ENCODE measurements around the gene LIX1L. TPM values are rescaled to one million over a fixed set of nuclear protein-coding genes. Genes with fewer than 3 reads are reported as not detected.

Gene LIX1L
- total RNA-seq, 1 experiment from 2014 or later: 29.7 TPM

DNA sequence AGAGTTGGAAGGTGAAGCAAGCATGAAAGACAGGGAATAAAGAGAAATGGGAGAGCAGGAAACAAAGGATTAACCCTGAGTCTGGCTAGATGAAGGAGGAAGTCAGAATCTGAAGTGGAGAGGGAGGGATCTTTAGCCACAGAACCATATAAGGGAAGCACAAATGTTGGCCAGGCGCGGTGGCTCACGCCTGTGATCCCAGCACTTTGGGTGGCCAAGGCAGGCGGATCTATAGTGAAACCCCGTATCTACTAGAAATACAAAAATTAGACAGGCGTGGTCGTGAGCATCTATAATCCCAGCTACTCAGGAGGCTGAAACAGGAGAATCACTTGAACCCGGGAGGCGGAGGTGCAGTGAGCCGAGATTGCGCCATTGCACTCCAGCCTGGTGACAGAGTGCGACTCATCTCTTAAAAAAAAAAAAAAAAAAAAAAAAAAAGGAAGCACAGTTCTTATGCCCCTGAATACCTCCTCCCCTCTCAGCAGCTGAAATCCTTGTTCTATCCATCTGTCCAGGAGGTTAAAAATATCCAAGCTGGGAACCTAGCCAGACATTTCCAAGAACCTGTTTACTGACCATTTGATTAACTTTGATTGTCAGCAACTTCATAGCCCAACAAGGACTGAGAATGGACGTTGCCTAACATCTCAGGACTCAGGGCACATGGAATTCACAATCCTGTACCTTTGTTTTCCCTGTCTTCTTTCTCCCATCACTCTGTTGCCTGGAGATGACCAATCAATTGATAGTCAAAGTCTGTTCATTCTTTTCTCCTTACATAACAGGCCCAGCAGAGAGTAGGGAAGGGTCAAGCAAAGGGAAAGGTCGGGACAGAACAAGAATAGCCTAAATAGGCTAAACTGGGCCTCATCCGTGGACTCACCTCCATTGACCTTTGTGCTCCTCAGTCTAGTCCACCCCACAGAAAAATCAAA is 28.0 kb upstream of the LIX1L start:
- peak; percentile 67 for DNase-seq (ENCODE audit: low read depth)

DNA sequence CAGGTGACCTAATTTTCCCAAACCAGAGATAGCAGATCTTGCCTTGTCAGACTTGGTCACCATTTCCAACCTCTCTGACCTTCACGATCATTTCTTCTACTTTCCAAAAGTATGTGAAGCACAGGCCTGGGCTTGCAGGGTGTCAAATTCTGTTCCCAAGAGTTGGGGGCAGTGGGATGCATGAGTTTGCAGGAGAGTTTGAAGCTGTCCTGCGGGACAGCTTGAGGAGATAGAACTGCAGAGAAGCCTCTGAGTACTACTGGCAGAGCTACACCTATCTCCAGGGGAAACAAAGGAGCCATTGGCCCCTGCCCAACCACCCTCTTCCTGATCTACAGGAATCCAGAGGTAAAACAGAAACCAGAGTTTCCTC is 27.3 kb upstream of the LIX1L start:
- no peak for DNase-seq (ENCODE audit: low read depth)

DNA sequence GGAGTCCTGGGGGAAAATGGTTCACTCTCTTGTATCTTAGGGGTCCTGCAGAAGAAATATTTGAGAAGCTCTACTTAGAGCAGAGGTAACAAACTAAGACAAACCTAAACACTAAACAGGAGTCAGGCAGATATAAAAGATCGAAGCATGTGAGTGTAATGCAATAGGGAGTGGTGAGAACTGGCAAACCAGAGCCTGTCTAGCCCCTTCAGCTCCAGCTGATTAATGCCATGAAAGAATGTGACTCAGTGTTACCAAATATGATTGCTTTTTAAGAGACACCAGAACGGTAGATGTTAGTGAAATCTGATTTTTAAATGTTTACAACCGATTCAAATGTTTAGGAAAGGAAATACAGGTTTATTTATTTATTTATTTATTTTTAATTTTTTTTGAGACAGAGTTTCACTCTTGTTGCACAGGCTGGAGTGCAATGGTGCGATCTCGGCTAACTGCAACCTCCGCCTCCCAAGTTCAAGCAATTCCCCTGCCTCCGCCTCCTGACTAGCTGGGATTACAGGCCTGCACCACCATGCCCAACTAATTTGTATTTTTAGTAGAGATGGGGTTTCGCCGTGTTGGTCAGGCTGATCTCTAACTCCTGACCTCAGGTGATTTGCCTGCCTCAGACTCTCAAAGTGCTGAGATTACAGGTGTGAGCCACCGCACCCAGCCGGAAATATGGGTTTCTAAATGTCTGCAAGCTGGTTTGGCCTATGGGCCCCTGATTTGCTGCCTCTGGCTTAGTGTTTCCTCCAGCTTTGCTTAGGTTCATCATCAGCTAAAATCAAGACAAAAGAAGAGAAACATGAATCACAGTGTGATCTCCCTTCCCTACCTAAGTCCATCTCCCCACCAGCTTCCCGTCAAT is 26.4 kb upstream of the LIX1L start:
- DNase-seq (ENCODE audit: low read depth): no peak

DNA sequence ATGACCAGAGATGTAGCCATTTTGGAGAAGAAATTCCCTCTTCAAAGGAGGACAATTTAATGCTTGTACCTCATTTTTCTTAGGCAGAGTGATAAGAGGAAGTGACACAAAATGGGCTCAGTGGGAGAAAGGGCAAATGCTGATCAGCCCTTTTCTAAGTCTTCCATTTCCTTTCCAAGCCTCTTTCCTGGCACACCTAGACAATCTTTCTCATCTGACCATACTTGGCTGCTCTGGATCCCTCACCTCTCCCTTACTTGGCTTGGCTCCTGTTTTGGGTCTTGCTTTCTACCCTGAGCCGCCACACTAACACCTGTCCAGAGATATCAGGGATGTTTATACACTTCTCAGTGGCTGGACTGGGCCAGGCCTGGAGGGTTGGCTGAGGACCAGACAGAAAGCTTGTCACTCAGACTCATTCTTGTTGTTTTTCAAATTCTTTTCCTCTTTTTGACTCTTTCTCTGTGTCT is 25.4 kb upstream of the LIX1L start:
- no peak for DNase-seq (ENCODE audit: low read depth)

DNA sequence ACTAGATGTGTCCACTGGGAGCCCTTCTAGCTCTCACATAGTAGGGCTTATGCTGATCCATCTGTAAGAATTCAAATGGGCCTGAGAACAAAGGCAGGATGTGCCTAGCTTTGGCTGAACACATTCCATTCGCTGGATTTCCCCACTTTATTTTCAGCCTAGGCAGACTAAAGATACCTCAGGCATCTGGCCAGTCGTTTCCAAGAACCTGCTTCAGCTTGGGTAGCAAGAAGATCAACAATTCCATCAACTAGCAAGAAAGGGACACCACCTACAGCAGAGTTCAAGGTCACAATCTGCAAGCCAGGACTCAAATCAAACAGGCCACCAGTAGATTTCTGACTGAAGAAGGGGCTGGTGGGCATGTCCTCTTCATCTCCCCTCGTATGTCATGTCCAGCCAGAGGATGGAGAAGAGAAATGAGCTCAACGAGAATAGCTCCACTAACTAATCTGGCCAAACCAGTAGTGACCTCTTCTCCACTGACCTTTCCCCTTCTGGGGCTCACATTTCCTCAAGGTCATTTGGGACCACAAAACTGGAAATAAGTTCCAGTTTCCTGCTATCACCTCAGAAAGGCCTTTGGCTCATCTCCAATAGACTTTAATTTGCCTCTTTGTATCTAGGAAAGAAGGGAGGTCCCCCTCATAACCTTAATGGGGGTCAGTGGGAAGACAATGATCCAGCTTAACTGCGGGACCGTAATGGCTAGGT is 24.4 kb upstream of the LIX1L start:
- DNase-seq (ENCODE audit: low read depth): no peak

DNA sequence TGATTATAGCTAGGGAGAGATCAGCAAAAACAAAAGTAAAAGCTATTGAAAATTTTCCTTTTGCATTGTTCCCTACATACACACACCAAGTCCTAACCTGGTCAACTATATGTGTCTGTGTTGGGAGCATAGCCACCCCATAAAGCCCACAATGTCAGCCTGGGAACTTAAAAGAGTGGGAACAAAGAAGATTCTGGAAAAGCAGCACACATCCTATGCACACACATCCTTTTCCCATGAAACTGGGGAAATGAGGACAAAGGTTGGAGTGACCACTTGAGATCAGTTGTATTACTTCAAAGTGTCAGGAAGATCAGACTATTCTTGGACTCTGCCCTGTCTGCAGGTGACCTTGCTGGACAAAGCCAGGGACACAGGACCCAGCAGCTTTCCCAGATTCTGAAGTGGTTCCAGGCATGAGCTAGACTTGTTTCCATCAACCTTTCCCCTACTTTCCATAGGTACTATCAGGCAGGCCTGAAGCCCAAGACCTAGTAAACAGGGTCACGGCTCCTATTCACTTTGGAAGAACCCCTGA is 22.7 kb upstream of the LIX1L start:
- DNase-seq (ENCODE audit: low read depth): no peak

DNA sequence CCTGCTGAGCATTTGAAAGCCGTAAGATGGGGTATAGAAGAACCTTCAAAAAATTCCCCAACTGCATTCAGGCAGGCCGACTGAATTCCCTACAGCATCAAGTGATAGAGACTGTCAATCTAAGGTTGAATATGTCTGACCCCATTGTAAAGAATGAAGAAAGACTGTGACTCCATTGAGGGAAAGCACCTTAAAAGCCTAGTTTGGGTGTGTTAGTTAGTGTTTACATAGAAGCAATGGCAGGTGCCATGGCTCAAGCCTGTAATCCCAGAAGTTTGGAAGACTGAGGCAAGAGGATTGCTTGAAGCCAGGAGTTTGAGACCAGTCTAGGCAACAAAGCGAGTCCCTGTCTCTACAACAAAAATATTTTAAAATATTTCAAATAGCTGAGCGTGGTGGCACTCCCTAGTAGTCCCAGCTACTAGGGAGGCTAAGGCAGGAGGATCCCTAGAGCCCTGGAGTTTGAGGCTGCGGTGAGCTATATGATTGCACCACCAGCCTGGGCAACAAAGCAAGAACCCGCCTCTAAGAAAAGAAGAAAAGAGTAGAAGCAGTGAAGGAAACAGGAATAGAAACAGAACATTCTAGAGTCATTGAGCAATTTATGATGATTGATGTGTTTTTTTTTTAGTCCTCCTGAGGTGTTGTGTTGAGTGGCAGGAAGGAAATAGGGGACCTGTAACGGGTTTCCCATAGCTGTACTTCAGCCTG is 22.1 kb upstream of the LIX1L start:
- DNase-seq (ENCODE audit: low read depth): peak; percentile 35

DNA sequence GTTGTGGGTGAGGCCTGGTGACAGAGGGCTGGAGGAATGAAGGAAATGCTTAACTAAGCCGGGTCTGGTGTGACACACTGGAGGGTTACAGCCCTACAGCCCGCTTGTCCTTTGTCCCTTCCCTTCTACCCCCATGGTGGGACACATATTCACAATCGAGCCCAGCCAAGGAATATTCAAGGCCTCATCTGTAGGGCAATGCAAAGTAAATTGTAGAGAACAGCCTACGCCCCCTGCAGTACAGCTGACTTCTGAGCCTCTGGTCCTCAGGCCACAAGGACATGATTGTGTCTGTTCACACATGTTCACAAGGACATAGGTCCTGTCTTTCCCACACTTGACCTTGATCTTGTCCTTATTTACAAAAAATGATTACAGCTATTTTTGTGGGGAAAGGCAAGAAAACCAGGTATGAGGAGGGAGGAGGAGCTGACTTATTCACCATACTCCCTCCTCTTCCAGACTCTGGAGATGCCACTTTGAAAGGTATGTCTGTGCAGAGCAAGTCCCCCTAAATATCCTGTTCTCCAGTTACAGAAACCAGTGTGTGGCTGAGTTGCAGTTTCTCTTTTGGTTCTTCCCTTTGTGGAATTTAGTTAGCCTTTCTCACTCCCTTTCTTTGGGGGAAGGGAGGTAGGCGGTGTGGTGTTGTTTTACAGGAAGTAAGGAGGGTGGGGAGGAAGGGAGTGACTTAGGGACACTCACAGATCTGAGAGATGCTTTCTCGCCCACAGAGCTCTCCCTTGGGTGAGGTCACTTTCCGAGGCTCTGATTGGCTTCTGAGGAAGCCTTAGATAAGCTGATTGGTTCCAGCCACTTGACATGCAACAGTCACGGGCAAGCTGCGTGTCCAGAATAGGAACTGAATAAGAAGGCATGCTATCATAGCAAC is 21.3 kb upstream of the LIX1L start:
- DNase-seq (ENCODE audit: low read depth): peak; percentile 100

DNA sequence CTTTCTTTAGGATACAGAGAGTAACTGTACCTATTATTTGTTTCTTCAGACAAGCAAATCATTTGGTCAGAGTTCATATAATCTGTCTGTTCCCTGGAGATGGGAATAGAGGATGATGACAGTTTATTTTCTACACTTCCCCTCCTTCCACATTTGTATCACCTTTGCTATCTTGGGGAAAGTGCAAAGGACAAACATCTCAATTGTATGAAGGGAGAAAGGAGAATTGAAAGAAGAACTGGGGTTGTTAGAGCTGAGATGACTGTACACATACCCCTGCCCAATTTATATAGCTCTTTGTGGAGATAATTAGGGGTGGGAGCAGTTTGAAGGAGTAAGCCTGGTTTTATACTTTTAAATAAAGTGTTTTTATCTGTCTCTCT is 20.6 kb upstream of the LIX1L start:
- no peak for DNase-seq (ENCODE audit: low read depth)

DNA sequence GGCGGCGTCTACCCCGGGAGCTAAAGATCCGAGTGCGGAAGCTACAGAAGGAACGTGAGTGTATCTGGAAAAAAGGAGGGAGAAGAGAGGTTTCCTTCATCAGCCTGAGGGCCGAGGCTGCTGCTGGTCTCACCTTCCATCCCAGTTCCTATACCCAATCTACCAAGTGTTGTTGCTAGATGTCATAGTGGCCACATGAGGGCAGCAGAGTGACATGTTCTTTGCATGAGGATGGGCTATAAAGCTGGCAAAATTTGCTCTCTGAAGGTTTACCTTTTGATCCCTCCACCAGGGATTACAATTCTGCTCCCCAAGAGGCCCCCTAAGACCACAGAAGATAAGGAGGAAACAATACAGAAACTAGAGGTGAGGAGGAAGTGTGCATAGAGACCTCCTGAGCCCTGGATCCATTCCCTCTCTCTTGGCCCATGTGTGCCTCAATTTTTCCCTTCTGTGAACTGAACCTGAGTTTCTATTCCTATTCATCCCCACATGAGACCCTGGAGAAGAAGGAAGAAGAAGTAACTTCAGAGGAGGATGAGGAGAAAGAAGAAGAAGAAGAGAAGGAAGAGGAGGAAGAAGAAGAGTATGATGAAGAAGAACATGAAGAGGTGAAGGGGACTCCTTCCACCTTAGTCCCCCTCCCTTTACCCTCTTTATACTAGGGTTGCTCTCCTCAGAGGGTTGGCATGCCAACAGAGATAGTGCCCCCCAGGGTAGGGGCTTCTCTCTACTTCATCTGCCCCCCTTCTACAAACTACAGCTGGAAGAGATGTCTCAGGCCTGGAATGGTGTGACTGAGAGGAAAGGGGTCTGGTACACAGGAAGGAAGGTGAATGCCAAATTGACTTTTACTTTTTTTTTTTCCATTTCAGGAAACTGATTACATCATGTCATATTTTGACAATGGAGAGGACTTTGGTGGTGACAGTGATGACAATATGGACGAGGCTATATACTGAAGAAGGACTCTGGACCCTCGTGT is 20.0 kb upstream of the LIX1L start:
- DNase-seq (ENCODE audit: low read depth): peak; percentile 77

DNA sequence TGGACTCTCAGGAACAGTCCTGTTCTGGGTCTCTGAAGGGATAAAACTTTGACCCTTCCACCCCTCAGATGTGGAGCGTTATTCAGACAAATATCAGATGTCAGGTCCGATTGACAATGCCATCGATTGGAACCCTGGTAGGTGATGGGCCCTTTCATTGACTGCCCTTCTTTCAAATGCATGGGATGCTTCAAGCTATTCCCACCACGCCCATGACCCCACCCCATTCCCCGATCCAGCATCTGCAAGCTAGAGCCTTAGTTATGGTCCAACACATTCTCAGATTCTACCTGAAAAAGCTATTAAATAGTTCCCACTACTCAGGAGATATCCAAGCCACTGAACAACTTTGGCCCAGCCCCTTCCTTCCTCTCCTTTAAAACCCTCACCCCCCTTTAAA is 19.2 kb upstream of the LIX1L start:
- no peak for DNase-seq (ENCODE audit: low read depth)

DNA sequence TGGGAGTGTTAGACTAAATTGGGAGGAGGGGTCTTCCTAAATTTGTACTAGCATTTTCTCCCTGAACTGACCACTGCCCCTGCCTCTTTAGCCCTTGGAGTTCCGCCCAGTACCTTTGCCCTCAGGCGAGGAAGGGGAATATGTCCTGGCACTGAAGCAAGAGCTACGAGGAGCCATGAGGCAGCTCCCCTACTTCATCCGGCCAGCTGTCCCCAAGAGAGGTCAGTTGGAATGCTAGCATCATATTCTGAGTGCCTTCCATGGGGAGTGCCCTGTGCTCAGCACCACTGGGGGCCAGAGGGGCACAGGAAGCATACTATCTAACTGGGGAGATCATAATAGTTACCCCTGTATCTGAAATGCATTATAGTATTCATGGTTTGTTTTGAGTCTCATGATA is 17.4 kb upstream of the LIX1L start:
- no peak for DNase-seq (ENCODE audit: low read depth)

DNA sequence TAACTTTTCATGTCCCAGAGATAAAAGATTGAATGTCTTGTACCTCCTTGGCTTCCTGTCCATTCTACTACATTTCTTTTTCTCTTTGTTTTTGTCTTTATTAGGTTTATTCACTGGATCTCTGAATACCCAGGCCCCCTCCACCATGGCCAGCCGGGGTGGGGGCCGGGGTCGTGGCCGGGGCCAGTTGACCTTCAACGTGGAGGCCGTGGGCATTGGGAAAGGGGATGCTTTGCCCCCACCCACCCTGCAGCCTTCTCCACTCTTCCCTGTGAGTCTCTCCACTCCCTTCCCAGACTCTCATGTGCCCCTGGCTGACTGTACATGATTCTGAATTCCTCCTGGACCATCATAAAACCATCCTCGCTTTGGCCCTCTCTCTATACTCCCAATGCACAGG is 16.9 kb upstream of the LIX1L start:
- no peak for DNase-seq (ENCODE audit: low read depth)

DNA sequence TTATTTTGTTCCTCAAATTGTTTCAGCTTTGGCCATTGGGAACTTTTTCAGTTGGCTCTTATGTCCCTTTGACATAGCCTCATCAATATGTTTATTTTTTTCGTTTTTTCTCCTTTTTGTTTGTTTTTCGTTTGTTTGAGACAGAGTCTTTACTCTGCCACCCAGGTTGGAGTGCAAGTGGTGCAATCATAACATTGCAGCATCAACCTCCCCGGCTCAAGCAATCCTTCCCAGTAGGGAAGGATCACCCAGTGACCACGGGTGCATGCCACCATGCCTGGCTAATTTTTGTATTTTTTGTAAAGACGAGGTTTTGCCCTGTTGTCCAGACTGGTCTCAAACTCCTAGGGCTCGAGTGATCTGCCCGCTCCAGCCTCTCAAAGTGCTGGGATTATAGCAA is 14.8 kb upstream of the LIX1L start:
- DNase-seq (ENCODE audit: low read depth): no peak

DNA sequence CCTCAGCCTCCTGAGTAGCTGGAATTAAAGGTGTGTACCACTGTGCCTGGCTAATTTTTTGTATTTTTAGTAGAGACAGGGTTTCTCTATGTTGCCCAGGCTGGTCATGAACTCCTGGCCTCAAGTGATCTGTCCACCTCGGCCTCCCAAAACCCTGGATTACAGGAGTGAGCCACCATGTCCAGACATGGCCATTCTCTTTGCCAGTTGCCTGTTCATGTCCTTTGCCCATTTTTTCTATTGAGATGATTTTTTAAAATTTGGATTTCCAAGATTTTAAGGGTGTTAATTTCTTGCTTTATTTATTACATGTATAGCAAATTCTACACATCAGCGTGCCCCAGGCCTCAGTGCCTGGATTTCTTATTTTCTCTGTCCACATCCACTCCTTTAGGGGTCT is 9.5 kb upstream of the LIX1L start:
- no peak for DNase-seq (ENCODE audit: low read depth)

DNA sequence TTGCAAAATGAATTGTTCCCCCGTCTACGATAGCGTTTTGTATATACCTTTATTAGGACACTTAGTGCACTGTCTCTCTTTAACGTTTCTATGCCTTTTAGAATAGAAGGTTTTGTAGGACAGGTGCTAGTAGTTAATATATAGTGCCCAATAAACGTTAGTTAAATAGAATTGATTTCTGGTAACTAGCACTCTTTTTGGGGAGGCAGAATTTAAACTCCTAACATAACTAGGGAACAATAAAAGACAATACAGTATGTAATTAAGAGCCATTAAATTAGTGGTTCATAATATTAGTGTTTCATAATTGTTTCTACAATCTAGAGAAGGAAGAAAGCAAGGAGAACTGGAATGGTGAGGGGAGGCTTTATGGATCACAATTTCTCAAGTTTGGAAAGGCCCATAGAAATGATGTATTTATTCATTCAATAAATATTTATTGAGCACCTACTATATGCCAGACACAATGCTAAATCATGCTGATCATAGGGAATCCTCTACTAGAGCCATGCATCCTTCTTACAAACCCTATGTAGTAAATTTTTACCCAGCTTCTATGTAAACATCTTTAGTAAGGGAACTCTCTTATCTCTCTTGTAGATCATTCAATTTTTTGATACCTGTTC is 7.4 kb upstream of the LIX1L start:
- DNase-seq (ENCODE audit: low read depth): no peak

DNA sequence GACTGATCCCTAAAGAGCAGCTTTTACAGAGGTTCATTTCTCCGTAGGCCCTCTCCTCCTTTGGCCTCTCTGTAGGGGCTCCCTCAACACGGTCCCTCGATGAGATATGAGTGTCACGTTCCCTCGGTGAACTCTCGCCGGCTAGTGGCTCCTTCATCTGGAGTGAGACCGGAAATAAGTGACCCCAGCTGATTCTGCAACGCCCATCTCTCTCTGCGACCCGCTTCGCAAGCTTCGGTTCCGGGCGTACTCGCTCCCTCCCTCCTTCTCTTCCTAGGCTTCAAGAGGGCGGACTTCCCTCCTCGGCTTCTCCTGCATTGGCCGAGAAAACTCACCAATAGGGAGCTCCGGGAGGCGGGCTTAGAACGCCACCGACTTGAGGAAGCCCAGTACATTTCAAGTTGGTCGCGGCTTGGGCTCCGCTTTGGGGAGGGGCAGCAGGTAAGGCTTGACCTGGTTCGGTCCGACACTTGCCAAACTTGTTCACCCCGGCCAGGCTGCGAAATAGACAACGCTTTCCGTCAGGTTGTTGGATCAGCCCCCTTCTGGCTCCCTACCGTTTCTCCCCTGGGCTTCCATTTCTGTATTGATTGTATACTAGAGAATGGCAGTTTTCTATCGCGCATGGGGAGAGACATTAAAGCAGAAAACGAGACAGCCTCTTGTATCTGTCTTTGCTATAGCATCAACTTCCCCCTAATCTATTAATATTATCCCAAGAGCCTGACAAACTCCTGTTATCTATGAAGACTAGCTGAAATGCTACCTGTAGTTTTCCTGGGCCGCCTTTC is 6.7 kb upstream of the LIX1L start, which contains the start of the genes ANKRD34A and POLR3GL:
ANKRD34A (minus strand) TSS at position 248 of the 791 bp plus-strand sequence. CDS start 2,816 bp downstream, outside the sequence.
POLR3GL (plus strand) TSS at position 363 of the 791 bp plus-strand sequence. CDS start 10,176 bp downstream, outside the sequence.
- DNase-seq (ENCODE audit: low read depth): peak; percentile 90

Measured in RPMI7951 (cell line).